ENCODE data around the gene AVPI1.

The AVPI1 gene

DNA sequence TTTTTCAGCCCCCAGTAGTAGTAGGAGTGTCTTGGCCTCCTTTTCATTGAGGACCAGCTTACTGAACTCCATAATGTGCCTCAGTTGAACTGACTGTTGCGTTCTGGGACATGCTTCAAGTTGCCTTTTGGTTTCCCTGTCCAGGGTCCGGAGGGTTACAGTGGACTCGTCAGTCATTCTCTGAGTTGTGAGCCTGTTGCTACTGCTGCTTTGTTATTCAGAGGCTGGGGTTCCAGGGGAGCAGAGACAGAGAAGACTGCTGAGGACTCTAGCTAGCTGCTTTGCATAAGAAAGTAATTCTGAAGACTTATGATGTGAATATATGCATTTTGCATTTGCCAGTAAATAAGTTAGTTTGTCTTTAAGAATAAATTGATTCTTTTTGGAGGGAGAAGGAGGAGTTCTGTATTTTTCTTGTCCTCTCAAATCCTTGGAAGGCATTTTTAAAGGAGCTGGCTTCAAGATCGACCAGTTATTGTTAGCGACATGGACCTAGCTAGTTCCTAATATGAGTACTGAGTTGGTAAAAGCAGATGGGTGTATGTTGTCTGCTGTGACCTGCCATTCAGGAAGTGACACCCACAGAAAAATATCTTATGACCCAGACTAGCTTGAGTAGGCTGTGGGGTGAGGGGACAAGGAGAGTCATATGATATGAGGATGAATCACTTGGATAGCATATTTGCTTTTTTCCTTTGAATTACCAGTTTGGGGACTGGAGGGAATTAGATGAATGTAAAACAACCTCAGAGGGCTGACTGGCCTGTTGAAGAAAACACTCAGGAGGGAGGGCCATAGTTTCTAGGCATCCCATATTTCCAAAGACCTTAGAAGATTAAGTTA, 38.3 kb downstream of the AVPI1 start:
- Histone ChIP-seq H3K9me3 (ENCODE audit: control insufficient read depth, insufficient read depth, low read depth, low read length) (no peaks in the 10 kb centered on the region), H3K36me3 (ENCODE audit: control insufficient read depth in 2 of 2, insufficient read depth in 1 of 2, low read length in 2 of 2) (peaks cover 14 to 57% of the 10 kb centered on the region in 2 experiments), H3K4me3 (ENCODE audit: low read depth, low read length) (no peak overlapping the region), H3K27ac (ENCODE audit: extremely low read depth, low read depth, low read length) (no peak overlapping the region), H3K4me1 (ENCODE audit: control insufficient read depth, insufficient read depth, low read length) (no peaks in the 10 kb centered on the region; the same call in 1 of the 2 replicates)
- POLR2A ChIA-PET = interaction anchor here (0.7 kb wide), 1 partner anchor 7 kb away, joined by 4 read pairs; no protein-coding TSS in a partner anchor
- CTCF ChIA-PET = interaction anchor here (0.6 to 1.1 kb wide), 3 partner anchors 15 to 185 kb away, joined by 3 to 4 read pairs (median 3); no protein-coding TSS in a partner anchor
- TF ChIP-seq ZBTB48 (tag by site-specific recombination; IDR thresholded peaks at IDR 0.05) (no peak), SP7 (tag by site-specific recombination; IDR thresholded peaks at IDR 0.05) (peak; percentile 59; the same call in 1 of the 2 replicates), OSR2 (tag by site-specific recombination; IDR thresholded peaks at IDR 0.05) (no peak), ZNF155 (tag by site-specific recombination; IDR thresholded peaks at IDR 0.05) (no peak), PRDM1 (tag by site-specific recombination; IDR thresholded peaks at IDR 0.05) (no peak), ZNF221 (tag by site-specific recombination; IDR thresholded peaks at IDR 0.05; ENCODE audit: borderline replicate concordance) (no peak), ZNF184 (tag by site-specific recombination; IDR thresholded peaks at IDR 0.05) (0 out of 2 replicates have a peak, but pooled peaks have one; percentile 30), ZNF473 (tag by site-specific recombination; IDR thresholded peaks at IDR 0.05) (no peak), EGR2 (tag by site-specific recombination; IDR thresholded peaks at IDR 0.05; ENCODE audit: low read depth) (peak; percentile 62), GLI4 (tag by site-specific recombination; IDR thresholded peaks at IDR 0.05) (no peak), ZNF157 (tag by site-specific recombination; IDR thresholded peaks at IDR 0.05) (no peak), ZFP3 (tag by site-specific recombination; IDR thresholded peaks at IDR 0.05; ENCODE audit: low read depth) (no peak), ZNF366 (tag by site-specific recombination; conservative IDR thresholded peaks at IDR 0.05) (peak; percentile 56)
- TF ChIP-seq, protein P1, sequence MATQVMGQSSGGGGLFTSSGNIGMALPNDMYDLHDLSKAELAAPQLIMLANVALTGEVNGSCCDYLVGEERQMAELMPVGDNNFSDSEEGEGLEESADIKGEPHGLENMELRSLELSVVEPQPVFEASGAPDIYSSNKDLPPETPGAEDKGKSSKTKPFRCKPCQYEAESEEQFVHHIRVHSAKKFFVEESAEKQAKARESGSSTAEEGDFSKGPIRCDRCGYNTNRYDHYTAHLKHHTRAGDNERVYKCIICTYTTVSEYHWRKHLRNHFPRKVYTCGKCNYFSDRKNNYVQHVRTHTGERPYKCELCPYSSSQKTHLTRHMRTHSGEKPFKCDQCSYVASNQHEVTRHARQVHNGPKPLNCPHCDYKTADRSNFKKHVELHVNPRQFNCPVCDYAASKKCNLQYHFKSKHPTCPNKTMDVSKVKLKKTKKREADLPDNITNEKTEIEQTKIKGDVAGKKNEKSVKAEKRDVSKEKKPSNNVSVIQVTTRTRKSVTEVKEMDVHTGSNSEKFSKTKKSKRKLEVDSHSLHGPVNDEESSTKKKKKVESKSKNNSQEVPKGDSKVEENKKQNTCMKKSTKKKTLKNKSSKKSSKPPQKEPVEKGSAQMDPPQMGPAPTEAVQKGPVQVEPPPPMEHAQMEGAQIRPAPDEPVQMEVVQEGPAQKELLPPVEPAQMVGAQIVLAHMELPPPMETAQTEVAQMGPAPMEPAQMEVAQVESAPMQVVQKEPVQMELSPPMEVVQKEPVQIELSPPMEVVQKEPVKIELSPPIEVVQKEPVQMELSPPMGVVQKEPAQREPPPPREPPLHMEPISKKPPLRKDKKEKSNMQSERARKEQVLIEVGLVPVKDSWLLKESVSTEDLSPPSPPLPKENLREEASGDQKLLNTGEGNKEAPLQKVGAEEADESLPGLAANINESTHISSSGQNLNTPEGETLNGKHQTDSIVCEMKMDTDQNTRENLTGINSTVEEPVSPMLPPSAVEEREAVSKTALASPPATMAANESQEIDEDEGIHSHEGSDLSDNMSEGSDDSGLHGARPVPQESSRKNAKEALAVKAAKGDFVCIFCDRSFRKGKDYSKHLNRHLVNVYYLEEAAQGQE (tag by site-specific recombination; IDR thresholded peaks at IDR 0.05) = no peak
- TF ChIP-seq, protein P2, sequence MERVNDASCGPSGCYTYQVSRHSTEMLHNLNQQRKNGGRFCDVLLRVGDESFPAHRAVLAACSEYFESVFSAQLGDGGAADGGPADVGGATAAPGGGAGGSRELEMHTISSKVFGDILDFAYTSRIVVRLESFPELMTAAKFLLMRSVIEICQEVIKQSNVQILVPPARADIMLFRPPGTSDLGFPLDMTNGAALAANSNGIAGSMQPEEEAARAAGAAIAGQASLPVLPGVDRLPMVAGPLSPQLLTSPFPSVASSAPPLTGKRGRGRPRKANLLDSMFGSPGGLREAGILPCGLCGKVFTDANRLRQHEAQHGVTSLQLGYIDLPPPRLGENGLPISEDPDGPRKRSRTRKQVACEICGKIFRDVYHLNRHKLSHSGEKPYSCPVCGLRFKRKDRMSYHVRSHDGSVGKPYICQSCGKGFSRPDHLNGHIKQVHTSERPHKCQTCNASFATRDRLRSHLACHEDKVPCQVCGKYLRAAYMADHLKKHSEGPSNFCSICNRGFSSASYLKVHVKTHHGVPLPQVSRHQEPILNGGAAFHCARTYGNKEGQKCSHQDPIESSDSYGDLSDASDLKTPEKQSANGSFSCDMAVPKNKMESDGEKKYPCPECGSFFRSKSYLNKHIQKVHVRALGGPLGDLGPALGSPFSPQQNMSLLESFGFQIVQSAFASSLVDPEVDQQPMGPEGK (tag by site-specific recombination; IDR thresholded peaks at IDR 0.05) = 0 out of 2 replicates have a peak, but pooled peaks have one; percentile 30
- TF ChIP-seq, protein P3, sequence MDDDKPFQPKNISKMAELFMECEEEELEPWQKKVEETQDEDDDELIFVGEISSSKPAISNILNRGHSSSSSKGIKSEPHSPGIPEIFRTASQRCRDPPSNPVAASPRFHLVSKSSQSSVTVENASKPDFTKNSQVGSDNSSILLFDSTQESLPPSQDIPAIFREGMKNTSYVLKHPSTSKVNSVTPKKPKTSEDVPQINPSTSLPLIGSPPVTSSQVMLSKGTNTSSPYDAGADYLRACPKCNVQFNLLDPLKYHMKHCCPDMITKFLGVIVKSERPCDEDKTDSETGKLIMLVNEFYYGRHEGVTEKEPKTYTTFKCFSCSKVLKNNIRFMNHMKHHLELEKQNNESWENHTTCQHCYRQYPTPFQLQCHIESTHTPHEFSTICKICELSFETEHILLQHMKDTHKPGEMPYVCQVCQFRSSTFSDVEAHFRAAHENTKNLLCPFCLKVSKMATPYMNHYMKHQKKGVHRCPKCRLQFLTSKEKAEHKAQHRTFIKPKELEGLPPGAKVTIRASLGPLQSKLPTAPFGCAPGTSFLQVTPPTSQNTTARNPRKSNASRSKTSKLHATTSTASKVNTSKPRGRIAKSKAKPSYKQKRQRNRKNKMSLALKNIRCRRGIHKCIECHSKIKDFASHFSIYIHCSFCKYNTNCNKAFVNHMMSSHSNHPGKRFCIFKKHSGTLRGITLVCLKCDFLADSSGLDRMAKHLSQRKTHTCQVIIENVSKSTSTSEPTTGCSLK (tag by site-specific recombination; IDR thresholded peaks at IDR 0.05) = no peak
- TF ChIP-seq, protein P4, sequence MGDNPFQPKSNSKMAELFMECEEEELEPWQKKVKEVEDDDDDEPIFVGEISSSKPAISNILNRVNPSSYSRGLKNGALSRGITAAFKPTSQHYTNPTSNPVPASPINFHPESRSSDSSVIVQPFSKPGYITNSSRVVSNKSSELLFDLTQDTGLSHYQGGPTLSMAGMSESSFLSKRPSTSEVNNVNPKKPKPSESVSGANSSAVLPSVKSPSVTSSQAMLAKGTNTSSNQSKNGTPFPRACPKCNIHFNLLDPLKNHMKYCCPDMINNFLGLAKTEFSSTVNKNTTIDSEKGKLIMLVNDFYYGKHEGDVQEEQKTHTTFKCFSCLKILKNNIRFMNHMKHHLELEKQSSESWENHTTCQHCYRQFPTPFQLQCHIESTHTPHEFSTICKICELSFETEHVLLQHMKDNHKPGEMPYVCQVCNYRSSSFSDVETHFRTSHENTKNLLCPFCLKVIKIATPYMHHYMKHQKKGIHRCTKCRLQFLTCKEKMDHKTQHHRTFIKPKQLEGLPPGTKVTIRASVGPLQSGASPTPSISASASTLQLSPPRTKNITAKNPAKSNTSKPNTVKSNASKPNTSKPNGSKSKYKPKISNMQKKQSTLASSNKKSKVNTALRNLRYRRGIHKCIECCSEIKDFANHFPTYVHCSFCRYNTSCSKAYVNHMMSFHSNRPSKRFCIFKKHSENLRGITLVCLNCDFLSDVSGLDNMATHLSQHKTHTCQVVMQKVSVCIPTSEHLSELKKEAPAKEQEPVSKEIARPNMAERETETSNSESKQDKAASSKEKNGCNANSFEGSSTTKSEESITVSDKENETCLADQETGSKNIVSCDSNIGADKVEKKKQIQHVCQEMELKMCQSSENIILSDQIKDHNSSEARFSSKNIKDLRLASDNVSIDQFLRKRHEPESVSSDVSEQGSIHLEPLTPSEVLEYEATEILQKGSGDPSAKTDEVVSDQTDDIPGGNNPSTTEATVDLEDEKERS (tag by site-specific recombination; IDR thresholded peaks at IDR 0.05) = no peak
- TF ChIP-seq, protein P5, sequence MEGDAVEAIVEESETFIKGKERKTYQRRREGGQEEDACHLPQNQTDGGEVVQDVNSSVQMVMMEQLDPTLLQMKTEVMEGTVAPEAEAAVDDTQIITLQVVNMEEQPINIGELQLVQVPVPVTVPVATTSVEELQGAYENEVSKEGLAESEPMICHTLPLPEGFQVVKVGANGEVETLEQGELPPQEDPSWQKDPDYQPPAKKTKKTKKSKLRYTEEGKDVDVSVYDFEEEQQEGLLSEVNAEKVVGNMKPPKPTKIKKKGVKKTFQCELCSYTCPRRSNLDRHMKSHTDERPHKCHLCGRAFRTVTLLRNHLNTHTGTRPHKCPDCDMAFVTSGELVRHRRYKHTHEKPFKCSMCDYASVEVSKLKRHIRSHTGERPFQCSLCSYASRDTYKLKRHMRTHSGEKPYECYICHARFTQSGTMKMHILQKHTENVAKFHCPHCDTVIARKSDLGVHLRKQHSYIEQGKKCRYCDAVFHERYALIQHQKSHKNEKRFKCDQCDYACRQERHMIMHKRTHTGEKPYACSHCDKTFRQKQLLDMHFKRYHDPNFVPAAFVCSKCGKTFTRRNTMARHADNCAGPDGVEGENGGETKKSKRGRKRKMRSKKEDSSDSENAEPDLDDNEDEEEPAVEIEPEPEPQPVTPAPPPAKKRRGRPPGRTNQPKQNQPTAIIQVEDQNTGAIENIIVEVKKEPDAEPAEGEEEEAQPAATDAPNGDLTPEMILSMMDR (tag by site-specific recombination; IDR thresholded peaks at IDR 0.05) = no peak
- TF ChIP-seq, protein P6, sequence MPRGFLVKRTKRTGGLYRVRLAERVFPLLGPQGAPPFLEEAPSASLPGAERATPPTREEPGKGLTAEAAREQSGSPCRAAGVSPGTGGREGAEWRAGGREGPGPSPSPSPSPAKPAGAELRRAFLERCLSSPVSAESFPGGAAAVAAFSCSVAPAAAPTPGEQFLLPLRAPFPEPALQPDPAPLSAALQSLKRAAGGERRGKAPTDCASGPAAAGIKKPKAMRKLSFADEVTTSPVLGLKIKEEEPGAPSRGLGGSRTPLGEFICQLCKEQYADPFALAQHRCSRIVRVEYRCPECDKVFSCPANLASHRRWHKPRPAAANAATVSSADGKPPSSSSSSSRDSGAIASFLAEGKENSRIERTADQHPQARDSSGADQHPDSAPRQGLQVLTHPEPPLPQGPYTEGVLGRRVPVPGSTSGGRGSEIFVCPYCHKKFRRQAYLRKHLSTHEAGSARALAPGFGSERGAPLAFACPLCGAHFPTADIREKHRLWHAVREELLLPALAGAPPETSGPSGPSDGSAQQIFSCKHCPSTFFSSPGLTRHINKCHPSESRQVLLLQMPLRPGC (tag by site-specific recombination; IDR thresholded peaks at IDR 0.05) = no peak
- TF ChIP-seq, protein P7, sequence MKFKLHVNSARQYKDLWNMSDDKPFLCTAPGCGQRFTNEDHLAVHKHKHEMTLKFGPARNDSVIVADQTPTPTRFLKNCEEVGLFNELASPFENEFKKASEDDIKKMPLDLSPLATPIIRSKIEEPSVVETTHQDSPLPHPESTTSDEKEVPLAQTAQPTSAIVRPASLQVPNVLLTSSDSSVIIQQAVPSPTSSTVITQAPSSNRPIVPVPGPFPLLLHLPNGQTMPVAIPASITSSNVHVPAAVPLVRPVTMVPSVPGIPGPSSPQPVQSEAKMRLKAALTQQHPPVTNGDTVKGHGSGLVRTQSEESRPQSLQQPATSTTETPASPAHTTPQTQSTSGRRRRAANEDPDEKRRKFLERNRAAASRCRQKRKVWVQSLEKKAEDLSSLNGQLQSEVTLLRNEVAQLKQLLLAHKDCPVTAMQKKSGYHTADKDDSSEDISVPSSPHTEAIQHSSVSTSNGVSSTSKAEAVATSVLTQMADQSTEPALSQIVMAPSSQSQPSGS (tag by site-specific recombination; IDR thresholded peaks at IDR 0.05; ENCODE audit: low read depth) = no peak

All from HEK293 (cell line).